Fibroblast of skin of scalp (primary cell): Measurements from ENCODE around the gene NPAS3.

Source experiments
- DNase-seq: peaks from one replicate; pipeline ENCODE4 v3.0.0-alpha.2; 2013

NPAS3 gene

DNA sequence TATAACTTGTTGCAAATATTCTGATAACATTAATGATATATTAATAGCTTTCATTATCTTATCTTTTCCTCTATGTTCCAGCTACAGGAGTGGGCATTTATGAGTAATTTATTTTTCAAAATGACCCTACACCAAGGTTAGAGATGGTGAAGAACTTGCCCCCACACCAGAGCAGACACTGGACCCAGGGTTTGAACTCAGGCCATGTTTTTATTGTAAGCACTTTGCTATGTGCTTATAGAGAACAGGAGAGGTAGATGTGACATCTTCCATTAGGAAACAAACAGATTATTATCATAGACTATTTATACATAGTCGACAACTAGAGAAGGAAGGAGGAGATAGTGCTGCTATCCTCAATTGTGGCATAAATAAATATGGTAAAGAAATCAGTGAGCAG, 747.0 kb downstream of the NPAS3 start:
- no peak for DNase-seq

DNA sequence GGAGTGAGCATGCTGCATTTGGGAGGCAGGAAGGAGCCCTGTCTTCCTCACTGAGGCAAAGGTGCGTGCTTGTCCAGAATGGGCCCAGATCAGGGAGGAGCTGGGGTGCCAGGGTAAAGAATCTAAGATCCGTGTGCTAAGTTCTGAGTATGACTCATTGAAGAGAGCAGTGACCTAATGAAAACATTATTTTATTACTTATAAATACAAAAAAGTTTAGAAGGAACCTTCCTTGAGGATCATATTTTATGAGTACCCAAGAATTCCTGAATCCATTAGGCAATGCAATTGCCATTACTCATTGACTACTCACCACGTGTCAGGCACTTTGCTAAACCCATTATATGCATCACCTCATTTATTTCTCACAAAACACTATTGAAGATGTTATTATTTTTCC, 747.5 kb downstream of the NPAS3 start:
- peak; percentile 87 for DNase-seq

DNA sequence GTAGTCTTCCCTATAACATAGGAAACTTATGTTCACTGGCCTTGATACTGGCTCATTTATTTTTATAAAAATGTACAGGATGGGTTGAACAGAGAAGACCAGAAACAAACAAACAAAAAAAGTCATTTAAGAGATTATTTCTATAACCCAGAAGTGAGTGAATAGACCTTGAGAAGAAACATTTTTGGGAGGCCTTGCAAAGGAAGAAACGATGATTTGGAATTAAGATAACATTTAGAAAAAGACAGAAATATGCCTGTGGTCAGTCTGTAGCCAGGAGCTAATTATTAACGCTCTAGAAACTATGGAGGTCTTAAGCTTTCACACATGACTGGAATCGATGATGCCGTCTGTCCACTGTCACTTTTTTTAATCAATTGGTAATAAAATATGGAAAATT, 748.2 kb downstream of the NPAS3 start:
- DNase-seq, result no peak

DNA sequence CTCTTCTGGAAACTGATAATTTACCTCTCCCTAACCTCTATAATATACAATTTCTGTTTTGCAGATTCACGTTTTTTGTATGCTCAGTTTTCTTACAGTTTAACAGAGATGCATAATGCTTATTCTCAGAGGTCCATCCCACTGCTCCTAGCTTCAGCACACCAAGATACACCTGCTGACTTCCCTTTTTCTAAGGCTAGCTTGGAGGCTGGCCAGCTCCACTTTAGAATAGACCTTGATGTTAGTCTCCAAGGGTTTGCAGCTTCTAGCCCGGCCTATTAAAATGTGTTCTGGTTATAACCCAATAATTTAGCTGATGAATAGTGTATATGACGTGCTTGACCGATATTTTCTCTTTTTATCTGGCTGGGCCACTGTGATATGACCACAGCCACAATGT, 751.0 kb downstream of the NPAS3 start:
- no peak for DNase-seq

DNA sequence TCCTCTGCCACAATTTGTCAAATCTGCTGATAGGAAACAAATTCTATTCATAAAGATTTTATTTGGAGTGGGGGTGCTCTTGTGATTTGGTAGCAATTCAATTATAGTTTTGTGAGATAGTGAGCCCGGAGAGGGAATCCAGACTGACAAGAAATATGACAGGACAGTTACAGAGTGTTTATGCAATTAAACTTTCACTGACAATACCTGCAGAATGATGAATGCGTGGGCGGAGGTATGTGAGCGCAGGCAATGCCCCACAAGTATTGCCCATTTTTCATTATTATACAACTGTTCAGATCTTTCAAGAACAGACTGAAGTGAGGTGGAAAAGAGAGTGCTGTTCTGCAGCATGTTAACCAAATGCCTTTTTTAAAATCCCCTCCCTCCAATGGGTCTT, 753.2 kb downstream of the NPAS3 start:
- no peak for DNase-seq

DNA sequence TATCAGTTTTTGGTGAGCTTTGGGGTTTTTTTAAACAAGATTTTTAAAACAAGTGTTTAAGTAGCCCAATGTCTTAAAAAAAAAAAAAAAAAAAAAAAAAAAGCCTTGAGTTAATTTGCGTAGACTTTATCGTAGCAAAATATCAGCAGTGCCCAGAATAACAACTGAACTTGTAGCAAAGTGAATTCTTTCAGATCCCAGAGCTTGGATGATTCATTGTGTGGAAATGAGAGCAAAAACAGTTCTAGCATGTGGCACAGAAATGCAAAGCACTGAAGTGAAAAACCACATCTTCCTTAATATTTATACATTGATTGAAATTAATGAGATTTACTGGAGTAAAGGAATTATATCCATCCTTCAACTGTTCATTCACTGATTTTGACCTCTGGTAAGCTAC, 754.1 kb downstream of the NPAS3 start:
- peak; percentile 92 for DNase-seq

DNA sequence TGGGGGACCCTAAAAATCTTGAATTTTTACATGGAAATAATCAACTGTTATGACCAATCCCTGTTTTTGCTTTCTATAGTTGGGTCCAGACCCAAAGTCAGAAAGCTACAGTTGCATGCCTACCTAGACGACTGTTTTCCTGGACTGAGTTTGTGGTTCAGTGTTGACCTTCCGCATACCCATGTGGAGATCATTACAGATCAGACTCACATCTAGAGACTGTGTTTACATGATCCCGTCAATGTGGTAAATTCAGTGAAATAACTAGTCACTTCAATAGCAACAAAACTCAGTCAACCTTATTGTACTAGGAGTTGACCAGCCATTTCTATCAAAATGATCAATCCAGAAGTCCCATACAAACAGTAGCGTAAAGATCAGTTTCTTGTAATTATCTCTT, 754.6 kb downstream of the NPAS3 start:
- peak; percentile 82 for DNase-seq

DNA sequence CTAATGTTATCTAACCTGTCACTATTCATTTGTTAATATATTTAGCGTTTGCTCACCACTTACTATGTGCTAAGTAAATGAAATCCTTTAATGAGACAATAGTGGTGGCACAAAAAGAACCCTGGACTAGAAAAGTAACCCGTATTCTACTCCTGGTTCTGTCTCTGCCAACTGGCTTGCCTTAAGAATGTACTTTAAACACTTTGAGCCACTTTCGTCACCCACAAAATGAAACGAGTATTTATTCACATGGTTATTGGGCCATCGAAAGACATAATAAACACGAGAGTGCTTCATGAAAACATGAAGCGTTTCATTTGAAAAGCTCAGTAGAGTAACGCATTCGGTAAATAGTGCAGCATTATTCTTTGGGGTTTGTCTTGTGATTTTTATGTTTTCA, 757.5 kb downstream of the NPAS3 start:
- no peak for DNase-seq

DNA sequence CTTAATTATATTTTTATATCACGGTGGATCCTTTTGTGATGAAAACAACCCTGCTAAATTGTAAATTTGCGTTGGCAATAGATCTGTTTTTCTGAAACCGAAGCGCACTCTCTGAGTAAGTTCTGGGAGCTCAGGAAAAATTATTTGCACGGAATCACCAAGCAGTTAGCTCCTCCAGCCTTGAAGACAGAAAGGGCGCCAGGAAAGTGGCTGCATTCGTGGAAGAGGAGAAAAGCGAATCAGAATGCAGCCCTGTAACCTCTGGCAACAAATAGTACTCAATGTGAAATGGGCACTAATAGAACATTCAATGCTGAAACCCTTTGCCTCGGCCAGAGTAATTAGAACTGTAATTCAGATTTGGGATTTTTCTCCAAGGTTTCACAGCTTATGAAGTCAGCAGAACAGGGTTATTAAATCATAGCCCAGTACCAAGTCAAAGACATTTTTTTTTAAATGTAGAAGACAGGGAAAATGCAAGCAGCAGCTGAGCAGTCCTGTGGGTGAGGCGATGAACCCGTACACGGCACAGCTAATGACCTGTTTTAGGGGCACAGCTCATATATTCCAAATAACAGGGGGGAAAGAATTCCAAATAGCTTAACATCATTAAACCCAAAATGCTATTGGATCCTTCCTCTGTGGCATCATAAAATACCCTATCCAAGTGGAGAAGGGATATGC, 760.8 kb downstream of the NPAS3 start:
- DNase-seq, result no peak

DNA sequence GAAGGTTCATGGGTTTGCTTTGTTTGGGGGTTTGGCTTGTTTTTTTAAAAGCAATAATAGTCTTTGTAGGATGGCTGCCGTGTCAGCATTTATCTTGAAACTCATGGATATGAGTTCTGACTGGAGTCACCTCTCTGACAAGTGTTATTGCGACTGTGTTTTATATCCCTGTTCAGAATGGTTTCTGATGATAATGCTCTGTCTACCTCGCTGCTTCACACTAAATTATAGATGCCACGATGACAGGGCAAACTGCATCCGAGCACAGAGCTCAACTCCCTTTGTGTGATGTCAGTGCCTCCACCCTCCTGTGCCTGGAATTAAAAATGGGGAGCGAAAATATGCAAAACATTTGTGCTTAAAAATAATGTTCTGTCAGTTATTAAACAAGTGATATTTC, 761.4 kb downstream of the NPAS3 start:
- DNase-seq, result peak; percentile 25

DNA sequence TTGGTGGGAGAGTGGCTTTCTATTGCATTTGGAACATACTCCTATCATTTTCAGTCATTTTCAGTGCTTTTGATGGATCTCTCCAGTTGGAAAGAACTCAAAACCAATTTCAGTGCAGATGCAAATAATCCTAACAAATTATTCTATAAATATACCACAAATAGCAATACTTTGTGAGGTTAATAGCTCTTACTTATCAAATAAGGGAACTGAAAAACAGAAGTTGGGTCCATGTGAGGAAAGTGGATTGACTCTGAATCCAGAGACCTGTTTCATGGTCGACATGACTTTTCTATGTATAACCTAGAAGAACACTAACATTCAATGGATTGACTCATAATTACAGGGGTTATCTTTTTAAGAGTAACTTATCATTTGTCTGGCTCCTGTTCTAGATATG, 763.6 kb downstream of the NPAS3 start:
- DNase-seq, result no peak

DNA sequence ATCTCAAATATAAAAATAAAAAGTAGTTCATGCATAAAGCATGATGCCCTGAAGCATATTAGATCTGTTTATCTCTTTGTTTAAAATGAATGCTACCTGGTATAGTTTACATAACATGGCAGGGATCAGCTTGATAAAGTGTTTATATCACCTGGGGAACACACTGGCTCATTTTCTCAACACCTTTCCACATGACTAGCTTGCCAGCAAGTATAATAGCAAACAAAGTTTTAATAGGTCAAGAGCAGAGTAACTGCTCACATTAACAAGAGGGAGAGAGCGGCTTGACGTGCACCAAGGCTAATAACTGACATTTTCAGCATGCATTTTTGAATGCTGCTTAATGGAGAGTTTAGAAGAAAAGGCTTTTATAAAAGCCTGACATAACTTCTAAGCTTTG, 765.8 kb downstream of the NPAS3 start:
- no peak for DNase-seq

DNA sequence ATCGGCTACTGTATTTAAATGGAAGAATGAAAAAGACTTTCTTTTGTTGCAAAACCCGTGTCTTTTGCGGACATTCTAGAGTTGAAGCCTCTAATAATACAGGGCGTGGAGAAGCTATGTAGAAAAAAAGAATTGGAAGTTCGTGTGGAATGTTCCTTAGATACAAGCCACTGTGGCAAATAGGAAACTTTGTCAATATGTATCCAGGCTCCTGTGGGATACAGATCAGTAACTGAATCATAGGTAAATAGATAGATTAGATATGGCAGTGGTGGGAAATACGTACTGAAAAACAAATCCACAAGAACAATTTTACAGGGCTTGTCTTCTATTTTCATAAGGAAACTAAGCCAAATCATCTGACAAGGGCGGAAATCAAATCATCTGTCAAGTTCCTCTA, 766.8 kb downstream of the NPAS3 start:
- DNase-seq, result no peak

DNA sequence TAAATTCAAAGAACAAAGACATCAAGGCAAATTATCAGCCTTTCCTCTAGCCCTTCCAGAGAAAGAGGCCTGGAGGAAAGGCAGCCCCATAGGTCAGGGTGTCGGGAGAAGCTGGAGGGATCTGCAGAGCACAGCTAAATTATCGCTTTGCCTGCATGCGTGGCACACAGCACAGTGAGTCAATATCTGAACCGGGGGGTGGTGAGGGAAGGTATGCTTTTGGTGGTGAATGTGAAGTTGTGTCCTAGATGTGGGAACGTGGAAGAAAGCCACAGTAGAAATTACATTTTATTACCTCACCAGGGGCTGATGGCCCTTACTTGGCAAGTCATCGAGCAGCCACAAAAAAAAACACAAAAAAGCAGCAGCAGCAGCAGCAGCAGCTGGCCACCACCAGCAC, 769.0 kb downstream of the NPAS3 start:
- DNase-seq, result peak; percentile 26

DNA sequence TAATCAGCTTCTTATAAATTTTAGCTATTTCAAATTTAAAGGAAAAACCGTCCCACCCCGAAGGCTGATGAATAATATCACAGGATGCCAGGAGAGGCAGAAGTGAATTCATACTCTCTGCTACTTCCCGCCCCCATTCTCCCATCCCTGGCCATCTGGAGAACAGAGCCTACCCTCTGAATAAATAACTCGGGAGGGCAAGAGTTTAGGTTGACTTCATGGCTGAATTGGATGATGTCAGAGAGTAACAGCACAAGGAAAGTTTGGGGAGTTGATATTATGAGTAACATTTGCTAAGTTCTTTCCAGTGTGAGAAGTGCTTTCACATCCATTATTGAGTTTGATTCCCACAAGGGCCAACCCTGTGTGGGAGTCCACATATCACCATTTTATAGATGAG, 770.6 kb downstream of the NPAS3 start:
- no peak for DNase-seq

DNA sequence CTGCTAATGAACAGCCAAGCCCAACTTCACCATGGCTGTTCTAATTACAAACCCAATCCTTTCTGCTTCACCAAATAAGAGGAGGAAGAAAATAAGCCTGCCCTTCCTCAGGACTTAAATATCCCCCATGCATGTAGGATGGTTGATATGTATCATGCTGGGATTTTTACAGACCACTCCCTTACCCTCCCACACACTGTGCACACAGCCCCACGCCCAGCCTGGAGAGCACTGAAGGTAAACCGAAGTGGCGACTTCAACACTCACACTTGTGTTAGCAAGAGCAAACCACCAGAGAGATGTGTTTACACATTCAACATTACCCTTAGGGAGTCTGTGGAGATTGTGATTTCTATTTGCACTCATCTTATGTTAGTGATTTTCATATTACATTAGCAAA, 771.0 kb downstream of the NPAS3 start:
- no peak for DNase-seq

DNA sequence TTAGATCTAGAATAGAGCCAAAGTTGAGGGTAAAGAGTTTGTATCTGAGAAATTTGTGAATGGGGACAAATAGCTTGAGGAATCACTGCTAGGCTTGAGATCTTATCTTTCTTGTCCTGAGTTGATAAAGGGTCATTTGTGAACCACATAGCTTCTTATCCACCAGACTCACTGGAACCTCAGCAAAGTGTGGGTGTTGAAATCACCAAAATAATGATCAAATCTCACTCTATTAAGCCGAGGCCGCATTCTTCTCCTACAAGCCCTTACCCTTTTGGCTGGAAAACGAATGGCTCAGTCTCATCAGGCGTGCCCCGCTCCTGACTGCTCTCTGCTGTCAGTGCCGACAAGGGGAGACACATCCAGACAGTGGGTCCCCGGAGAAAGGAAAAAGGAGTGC, 771.6 kb downstream of the NPAS3 start:
- no peak for DNase-seq

DNA sequence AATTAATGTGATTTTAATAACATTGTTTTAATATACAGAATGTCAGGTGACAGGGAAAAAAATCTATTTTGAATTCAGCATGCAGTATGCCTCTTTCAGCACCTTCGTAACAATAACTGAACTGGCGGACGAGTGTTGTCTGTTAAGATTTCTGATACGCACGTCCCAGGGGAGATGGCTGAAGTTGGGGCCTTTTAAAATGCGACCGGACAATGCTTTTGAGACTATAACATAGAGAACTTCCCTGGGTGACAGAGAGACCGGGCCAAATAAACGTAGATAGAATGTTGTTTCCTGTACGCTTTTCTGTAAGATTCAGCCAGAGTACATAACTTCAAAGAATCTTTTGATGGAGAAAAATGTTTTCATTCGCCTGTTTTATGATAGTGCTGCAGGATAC, 772.5 kb downstream of the NPAS3 start:
- no peak for DNase-seq

DNA sequence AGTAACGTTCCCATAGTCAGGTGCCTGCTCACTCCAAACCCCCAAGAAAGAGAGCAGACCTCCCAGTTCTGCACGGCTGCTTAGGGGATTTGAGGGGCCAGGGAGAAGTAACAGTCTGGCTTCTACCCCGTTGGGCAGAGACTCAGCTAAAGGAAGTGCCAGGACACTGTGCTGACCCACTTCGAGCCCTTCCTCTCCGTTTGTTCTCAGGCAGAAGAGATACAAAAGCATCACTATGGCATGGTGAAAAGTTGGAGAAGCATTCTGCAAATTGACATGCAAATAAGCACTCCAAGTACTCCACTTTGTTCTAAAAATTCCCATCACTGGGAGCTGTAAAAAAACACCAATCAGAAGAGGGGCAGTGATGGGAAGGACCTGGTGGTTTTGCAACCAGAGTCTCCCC, 773.1 kb downstream of the NPAS3 start:
- DNase-seq, result no peak

DNA sequence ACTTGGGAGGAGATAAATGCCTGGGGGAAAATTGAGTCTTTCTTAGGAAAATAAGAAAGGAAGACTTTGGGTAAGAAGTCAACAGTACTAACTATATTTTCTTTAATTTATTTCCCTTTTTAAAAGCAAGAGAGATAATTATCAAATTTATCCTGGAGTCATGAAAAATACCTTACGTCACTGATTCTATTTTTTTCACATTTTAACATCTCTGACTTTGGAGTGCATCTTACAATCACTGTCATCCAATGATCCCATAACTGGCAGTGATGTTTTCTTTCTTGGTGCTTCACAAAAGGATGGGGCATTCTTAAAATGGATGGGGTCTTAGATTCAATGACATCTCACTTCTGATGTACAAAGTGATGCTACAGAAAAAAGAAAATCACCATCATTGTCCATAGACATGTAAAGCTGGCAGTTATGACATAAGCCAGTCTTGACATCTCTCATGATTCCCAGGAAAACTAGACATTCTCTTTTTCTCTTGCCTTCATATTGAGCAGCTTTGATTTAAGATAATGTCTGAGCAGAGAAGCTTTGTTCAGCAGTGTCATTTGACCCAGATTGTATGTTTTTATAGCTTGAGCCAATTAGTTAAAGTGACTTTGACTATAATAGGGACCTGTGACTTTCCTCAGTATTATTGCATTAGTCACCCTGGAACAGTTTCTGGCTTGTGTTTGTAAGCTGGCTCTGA, 776.0 kb downstream of the NPAS3 start:
- DNase-seq, result peak; percentile 76

DNA sequence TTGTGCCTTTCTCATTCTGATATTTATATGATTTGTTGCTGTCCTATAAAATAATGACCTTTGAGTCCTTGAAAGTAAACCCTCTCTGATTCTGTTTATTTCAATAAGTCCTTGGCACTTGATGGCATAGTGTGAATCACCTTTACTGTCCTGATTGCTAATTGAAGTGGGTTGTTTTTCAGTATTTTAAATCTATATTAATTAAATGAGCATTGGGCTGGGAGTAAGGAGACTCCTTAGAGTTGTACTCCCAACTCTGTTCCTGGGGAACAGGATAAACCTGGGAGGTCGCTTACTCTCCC, 776.5 kb downstream of the NPAS3 start:
- no peak for DNase-seq

DNA sequence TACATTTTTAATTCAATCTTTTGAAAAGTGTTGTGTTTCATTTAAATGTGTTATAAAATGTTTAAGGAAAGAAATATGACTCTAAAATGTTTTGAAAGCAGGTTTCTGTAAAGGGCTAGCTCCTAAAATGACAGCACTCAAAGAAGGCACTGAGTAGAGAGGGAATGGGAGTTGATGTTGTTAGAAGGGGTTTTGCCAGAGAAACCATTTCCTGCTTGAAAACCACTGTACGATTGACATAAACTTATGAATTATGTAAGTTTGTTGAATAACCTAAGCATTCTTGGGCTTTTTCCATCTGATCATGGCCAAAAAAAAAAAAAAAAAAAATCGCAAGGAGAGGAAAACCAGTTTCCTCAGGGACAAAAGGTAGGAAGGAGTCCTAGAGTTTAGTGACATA, 778.2 kb downstream of the NPAS3 start:
- no peak for DNase-seq

DNA sequence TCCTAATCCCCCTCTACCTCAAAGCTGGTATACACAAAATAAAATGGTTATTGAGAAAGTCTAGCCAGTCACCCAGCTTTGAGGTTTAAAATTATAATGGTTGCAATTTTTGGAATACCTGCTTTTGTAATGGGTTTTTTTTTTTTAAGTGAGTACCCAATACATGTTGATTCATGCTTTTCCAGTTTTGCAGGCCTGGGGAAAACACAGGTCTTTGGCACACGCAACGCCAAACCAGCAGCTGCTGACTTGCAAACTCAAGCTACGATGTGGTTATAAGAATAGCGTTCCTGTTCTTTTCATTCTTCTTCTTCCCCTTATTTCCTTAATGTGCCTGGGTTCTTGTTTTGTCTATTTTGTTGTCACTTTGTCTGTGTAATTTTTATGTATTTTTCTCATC, 779.2 kb downstream of the NPAS3 start:
- DNase-seq, result no peak

DNA sequence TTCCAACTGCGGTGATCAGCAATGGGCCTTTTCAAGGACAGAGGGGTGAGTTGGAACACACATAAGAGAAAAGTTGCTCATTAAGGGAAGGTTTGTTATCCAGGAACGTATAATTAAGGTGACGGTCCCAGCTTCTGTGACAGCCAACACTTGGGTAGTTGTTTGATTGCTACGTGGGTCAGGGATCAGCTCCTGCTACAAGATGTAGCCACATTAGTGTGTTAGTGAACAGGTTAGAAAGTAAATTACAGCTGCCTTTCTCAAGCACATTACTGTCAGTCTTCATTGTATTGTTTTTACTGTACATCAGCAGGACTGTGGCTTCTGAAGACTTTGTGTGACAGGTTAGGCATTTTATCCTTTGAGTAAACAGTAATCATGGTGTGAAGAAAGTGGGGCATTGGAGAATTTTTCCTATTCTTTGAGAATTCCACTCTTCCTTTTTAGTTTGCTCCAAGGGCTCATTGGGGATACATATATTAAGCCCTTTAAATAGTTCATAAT, 781.7 kb downstream of the NPAS3 start:
- DNase-seq, result no peak

DNA sequence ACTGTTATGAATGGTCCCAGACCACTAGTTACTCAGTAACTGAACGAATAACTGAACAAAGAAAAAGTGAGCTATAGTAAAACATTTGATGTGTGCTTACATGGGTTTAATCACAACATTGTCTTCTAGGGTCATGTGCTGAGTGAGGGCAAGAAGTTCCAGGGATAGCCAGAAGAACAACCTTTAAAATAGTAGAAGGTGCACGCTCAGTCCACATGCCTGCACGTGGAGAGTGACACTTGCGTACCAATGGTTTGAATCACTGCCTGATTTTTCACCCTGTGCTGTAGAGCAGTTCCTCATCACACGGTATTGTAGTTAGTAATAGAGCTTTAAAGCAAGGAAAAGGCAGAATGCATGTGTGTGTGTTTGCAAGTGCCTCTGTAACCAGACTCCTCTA, 788.0 kb downstream of the NPAS3 start:
- DNase-seq, result no peak
